ENCODE results near the gene ARHGEF1.

ARHGEF1 gene

GRCh38 chr19:41882568-41883462 lies at the start of gene ARHGEF1:
Gene ARHGEF1 (plus strand): TSS chr19:41883184. CDS start chr19:41888083, 4,899 bp downstream.
- peak; percentile 49 for DNase-seq

- no peak for DNase-seq
These were observed 44.8 kb upstream of the ARHGEF1 start for GRCh38 chr19:41837981-41838708.

- DNase-seq: no peak
These were observed 43.8 kb upstream of the ARHGEF1 start for GRCh38 chr19:41839211-41839610.

- DNase-seq: no peak
These were observed 39.6 kb upstream of the ARHGEF1 start for GRCh38 chr19:41843371-41843770.

- no peak for DNase-seq
These were observed 38.4 kb upstream of the ARHGEF1 start, which contains the start of gene LYPD4 for GRCh38 chr19:41844601-41845000. Gene LYPD4 (minus strand): TSS chr19:41844683. CDS start chr19:41839285, 5,398 bp downstream.

- no peak for DNase-seq
These were observed 38.2 kb upstream of the ARHGEF1 start, which contains the start of gene DMRTC2 for GRCh38 chr19:41845001-41845050. Gene DMRTC2 (plus strand): TSS chr19:41845042. CDS start chr19:41847429, 2,387 bp downstream.

GRCh38 chr19:41845051-41845590 lies 37.9 kb upstream of the ARHGEF1 start:
- DNase-seq: no peak

GRCh38 chr19:41847351-41848105 lies 35.5 kb upstream of the ARHGEF1 start:
- DNase-seq: no peak

GRCh38 chr19:41848666-41849065 lies 34.3 kb upstream of the ARHGEF1 start:
- DNase-seq: no peak

GRCh38 chr19:41849067-41849466 lies 33.9 kb upstream of the ARHGEF1 start:
- DNase-seq: no peak

GRCh38 chr19:41850381-41850780 lies 32.6 kb upstream of the ARHGEF1 start:
- no peak for DNase-seq

- DNase-seq: no peak
These were observed 31.5 kb upstream of the ARHGEF1 start for GRCh38 chr19:41851456-41851855.

GRCh38 chr19:41853344-41853743 lies 29.6 kb upstream of the ARHGEF1 start:
- DNase-seq: no peak

- DNase-seq: no peak
These were observed 29.2 kb upstream of the ARHGEF1 start for GRCh38 chr19:41853768-41854167.

- no peak for DNase-seq
These were observed 23.8 kb upstream of the ARHGEF1 start for GRCh38 chr19:41859213-41859617.

- DNase-seq: peak; percentile 99
These were observed 23.2 kb upstream of the ARHGEF1 start, which contains the start of gene RPS19 for GRCh38 chr19:41859618-41860418. Gene RPS19 (plus strand): TSS chr19:41860255. CDS start chr19:41860775, 520 bp downstream.

- DNase-seq: no peak
These were observed 22.4 kb upstream of the ARHGEF1 start for GRCh38 chr19:41860419-41861115.

- no peak for DNase-seq
These were observed 21.7 kb upstream of the ARHGEF1 start for GRCh38 chr19:41861116-41861768.

GRCh38 chr19:41861846-41862245 lies 21.1 kb upstream of the ARHGEF1 start:
- DNase-seq: no peak

GRCh38 chr19:41862445-41862986 lies 20.5 kb upstream of the ARHGEF1 start:
- no peak for DNase-seq

All from EL (cell line).